Coronary artery (tissue), 2 donors: ENCODE results near the gene C10orf88.

ENCODE experiments used
- DNase-seq: peaks from one replicate; pipeline ENCODE4 v3.0.0-alpha.2; 2017; ENCODE audit warnings: low spot score
- H3K27ac ChIP-seq, 2 donors: fragments of 200-600 bp; sonication (generic); one replicate each; pipeline ENCODE4 v1.5.1; 2016 to 2019
- H3K4me3 ChIP-seq: fragments of 200-600 bp; sonication (generic); 2 replicates; pipeline ENCODE4 v1.5.1; 2016; ENCODE audit warnings: mild to moderate bottlenecking, moderate library complexity
- TF ChIP-seq, protein P1 (sequence below): fragments of 200-600 bp; sonication (generic); IDR thresholded peaks from one replicate; pipeline ENCODE4 v1.5.1; 2019; ENCODE audit warnings: antibody characterized with exemption

C10orf88 gene

DNA sequence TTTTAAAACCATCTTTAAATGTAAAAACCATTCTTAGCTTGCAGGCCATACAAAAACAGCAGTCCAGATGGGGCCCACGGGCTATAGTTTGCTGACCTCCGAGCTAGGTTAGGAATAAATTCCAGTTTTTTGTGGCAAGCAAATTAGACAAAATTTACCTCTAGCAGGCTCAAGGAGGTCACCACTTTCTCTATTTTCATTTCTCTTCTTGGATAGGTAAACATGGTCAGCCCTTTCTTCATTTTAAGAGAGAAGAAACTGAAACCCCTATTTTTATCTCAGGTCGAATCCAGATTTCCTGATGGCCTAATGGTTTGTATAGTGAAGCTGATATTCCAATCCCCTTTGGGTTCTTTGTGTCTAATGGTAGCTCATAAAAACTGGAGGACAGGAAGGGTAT lies 43.8 kb upstream of the C10orf88 start:
- TF ChIP-seq, protein P1, sequence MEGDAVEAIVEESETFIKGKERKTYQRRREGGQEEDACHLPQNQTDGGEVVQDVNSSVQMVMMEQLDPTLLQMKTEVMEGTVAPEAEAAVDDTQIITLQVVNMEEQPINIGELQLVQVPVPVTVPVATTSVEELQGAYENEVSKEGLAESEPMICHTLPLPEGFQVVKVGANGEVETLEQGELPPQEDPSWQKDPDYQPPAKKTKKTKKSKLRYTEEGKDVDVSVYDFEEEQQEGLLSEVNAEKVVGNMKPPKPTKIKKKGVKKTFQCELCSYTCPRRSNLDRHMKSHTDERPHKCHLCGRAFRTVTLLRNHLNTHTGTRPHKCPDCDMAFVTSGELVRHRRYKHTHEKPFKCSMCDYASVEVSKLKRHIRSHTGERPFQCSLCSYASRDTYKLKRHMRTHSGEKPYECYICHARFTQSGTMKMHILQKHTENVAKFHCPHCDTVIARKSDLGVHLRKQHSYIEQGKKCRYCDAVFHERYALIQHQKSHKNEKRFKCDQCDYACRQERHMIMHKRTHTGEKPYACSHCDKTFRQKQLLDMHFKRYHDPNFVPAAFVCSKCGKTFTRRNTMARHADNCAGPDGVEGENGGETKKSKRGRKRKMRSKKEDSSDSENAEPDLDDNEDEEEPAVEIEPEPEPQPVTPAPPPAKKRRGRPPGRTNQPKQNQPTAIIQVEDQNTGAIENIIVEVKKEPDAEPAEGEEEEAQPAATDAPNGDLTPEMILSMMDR: no peak
- H3K27ac ChIP-seq: no peak overlapping the region
- no peak overlapping the region for H3K4me3 ChIP-seq
- no peak for DNase-seq

- Histone ChIP-seq H3K27ac (no peak overlapping the region), H3K4me3 (no peak overlapping the region)
- TF ChIP-seq, protein P1: no peak
- DNase-seq: no peak
Measured at GRCh38 chr10:122995936-122996335, 41.9 kb upstream of the C10orf88 start.

- H3K27ac ChIP-seq: no peak overlapping the region
Measured at GRCh38 chr10:122993797-122994336, 39.8 kb upstream of the C10orf88 start.

DNA sequence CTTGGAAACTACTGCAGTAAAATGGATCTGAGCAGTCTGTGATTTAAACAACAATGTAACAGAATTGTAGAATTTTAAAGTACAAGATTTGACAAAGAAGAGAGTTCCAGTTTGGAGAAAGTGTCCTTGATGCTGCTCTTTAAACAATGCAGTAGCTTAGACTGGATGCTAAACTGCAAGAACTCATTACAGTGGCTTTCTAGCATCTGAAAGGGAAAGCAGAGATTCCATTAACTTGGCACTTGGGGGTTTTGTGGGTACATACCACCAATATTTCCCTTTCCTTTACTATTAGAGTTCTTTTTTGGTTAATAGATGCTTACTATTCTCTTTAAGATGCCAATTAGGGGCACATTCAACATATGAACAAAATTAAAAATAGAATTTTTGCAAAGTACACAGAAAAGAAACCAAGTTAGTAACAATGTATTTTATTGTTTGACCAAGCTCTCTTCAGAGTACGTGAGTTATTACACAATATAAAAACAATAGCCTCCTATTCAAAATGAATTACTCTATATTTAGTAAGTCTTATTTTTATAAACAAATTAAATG lies 38.1 kb upstream of the C10orf88 start:
- Histone ChIP-seq H3K4me3 (no peak overlapping the region), H3K27ac (no peak overlapping the region)
- DNase-seq: no peak
- TF ChIP-seq, protein P1: no peak

More at GRCh38 chr10:122993797-122994336, 39.8 kb upstream of the C10orf88 start:
- no peak overlapping the region for H3K4me3 ChIP-seq
- no peak for DNase-seq
- TF ChIP-seq, protein P1: no peak

DNA sequence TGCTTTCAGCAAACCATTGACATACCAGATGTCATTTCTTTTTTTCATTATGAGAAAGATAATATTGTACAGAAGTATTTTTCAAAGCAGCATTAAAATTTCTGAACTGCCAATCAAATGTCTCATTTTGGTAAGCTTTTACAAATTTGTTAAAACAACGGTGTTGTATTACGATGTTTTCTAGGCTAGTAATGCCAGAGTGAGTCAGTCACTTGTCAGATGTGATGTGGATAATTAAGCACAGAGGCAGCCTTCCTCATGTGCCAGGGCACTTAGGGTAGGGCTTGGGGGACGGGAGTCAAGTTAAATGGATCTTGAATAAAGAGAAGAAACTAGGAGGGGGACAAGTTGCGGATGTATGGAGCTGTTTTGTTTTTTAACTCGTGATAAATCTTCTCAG lies 36.3 kb upstream of the C10orf88 start:
- H3K4me3 ChIP-seq: no peak overlapping the region
- DNase-seq: no peak
- H3K27ac ChIP-seq: no peak overlapping the region
- TF ChIP-seq, protein P1: no peak

- H3K27ac ChIP-seq: no peak overlapping the region
- no peak for DNase-seq
Measured at GRCh38 chr10:122988501-122988900, 34.5 kb upstream of the C10orf88 start.

GRCh38 chr10:122986335-122986734 lies 32.3 kb upstream of the C10orf88 start:
- Histone ChIP-seq H3K4me3 (no peak overlapping the region), H3K27ac (no peak overlapping the region)
- DNase-seq: no peak
- TF ChIP-seq, protein P1: no peak

More at GRCh38 chr10:122988501-122988900, 34.5 kb upstream of the C10orf88 start:
- TF ChIP-seq, protein P1: no peak
- no peak overlapping the region for H3K4me3 ChIP-seq
